Suprapubic skin (tissue), 4 donors: ENCODE measurements around the gene ADCY5.

Experiments used
- POLR2A ChIP-seq, 2 donors: fragments of 450-650 bp; IDR thresholded peaks; one replicate each; pipeline ENCODE4 v1.6.1; 2017; ENCODE audit warnings: antibody characterized with exemption in 2 of 2, mild to moderate bottlenecking in 2 of 2, moderate library complexity in 2 of 2
- POLR2AphosphoS5 ChIP-seq, 3 donors: sonication (generic); formaldehyde crosslinking; IDR thresholded peaks; one replicate each; pipeline ENCODE4 v1.6.1; 2017; ENCODE audit warnings: antibody characterized with exemption in 3 of 3
- TF ChIP-seq, protein P1 (sequence below), 2 donors: fragments of 200-600 bp in 1 of 2; fragments of 450-650 bp in 1 of 2; sonication (generic) in 1 of 2; IDR thresholded peaks; one replicate each; pipeline ENCODE4 v1.5.1; 2016 to 2019; ENCODE audit warnings: antibody characterized with exemption in 2 of 2, mild to moderate bottlenecking in 1 of 2, moderate library complexity in 1 of 2

DNA sequence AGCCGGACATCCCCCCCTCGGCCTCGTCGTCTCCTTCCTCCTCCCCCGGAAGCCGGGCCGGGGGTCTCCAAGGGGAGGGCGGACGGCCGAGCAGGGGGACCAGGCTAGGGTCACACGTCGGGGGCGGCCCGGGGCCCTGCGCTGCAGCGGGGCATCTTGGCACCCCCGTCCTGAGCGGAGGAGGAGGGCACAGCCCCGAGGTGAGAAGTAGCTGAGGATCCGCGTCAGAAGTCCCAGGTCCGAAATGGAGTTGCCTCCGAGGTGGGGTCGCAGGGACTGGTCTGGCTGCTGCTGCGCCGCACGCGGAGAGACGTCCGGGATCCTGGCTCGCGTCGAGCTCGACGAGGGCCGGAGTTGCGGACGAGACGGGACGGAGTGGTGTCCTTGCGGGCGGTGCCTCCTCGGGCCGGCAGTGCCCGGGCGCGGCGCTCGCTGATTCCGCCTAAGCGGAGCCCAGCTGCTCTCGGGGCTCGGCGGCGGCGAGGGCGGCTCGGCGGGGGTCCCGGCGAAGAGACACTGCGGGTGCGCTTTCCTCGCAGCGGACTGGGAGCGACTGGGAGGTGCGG, at the start of gene ADCY5:
- TF ChIP-seq, protein P1, sequence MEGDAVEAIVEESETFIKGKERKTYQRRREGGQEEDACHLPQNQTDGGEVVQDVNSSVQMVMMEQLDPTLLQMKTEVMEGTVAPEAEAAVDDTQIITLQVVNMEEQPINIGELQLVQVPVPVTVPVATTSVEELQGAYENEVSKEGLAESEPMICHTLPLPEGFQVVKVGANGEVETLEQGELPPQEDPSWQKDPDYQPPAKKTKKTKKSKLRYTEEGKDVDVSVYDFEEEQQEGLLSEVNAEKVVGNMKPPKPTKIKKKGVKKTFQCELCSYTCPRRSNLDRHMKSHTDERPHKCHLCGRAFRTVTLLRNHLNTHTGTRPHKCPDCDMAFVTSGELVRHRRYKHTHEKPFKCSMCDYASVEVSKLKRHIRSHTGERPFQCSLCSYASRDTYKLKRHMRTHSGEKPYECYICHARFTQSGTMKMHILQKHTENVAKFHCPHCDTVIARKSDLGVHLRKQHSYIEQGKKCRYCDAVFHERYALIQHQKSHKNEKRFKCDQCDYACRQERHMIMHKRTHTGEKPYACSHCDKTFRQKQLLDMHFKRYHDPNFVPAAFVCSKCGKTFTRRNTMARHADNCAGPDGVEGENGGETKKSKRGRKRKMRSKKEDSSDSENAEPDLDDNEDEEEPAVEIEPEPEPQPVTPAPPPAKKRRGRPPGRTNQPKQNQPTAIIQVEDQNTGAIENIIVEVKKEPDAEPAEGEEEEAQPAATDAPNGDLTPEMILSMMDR (IDR thresholded peaks at IDR 0.05) = no peak
- TF ChIP-seq POLR2A (IDR thresholded peaks at IDR 0.05) (no peak), POLR2AphosphoS5 (IDR thresholded peaks at IDR 0.05) (no peak)
